OCI-LY3 (cell line): ENCODE data around the gene ALDH3A1.

Source experiments
- H2AFZ ChIP-seq: fragments of 200-600, 300-600 bp; shearing (Covaris generic); 2 replicates; pipeline ENCODE4 v1.6.0; 2014; ENCODE audit warnings: antibody characterized with exemption, low read depth, low read length
- H3K27ac ChIP-seq: fragments of 200-600, 300-600 bp; sonication (generic); 2 replicates; pipeline ENCODE4 v1.5.1; 2014; ENCODE audit warnings: mild to moderate bottlenecking, low read length, moderate library complexity, mixed read lengths
- H3K27me3 ChIP-seq: fragments of 200-600, 300-600 bp; sonication (generic); 2 replicates; pipeline ENCODE4 v1.6.1; 2014; ENCODE audit warnings: low read depth, low read length, mixed read lengths
- H3K36me3 ChIP-seq: fragments of 200-600, 300-600 bp; sonication (generic); replicated peaks from 2 replicates; pipeline ENCODE3; 2014; ENCODE audit warnings: low read depth, low read length, mixed read lengths
- H3K4me1 ChIP-seq: fragments of 300-600, 200-600 bp; sonication (generic); 2 replicates; pipeline ENCODE4 v1.6.1; 2014; ENCODE audit warnings: low read length, mixed read lengths
- H3K4me2 ChIP-seq: fragments of 200-600, 300-600 bp; sonication (generic); 2 replicates; pipeline ENCODE4 v1.6.1; 2014; ENCODE audit warnings: low read length, mixed read lengths
- H3K4me3 ChIP-seq: fragments of 300-600, 200-600 bp; sonication (generic); 2 replicates; pipeline ENCODE4 v1.5.1; 2014; ENCODE audit warnings: antibody characterized with exemption, mild to moderate bottlenecking, low read length, moderate library complexity
- H3K79me2 ChIP-seq: fragments of 300-600, 200-600 bp; shearing (Covaris generic); 2 replicates; pipeline ENCODE4 v1.6.1; 2014; ENCODE audit warnings: mild to moderate bottlenecking, low read length, mixed read lengths
- H3K9ac ChIP-seq: fragments of 300-600, 200-600 bp; shearing (Covaris generic); 2 replicates; pipeline ENCODE4 v1.6.0; 2014; ENCODE audit warnings: mild to moderate bottlenecking, low read length, moderate library complexity
- H3K9me3 ChIP-seq: fragments of 200-600, 300-600 bp; shearing (Covaris generic); 2 replicates; pipeline ENCODE4 v1.6.1; 2014; ENCODE audit warnings: low read length, mixed read lengths; ENCODE audit not compliant: insufficient read depth
- H4K20me1 ChIP-seq: fragments of 200-600, 300-600 bp; sonication (generic); 2 replicates; pipeline ENCODE4 v1.6.1; 2016; ENCODE audit warnings: low read length, mixed read lengths; ENCODE audit not compliant: insufficient read depth
- CTCF ChIP-seq: fragments of 200-600, 300-600 bp; sonication (generic); IDR thresholded peaks from 2 replicates; pipeline ENCODE4 v1.5.1; 2014; ENCODE audit warnings: antibody characterized with exemption, low read length, low read depth
- EZH2phosphoT487 ChIP-seq: fragments of 200-600 bp; shearing (Covaris generic); IDR thresholded peaks from 2 replicates; pipeline ENCODE4 v1.6.1; 2018; ENCODE audit warnings: antibody characterized with exemption, mixed run types, low read depth

The ALDH3A1 gene

DNA sequence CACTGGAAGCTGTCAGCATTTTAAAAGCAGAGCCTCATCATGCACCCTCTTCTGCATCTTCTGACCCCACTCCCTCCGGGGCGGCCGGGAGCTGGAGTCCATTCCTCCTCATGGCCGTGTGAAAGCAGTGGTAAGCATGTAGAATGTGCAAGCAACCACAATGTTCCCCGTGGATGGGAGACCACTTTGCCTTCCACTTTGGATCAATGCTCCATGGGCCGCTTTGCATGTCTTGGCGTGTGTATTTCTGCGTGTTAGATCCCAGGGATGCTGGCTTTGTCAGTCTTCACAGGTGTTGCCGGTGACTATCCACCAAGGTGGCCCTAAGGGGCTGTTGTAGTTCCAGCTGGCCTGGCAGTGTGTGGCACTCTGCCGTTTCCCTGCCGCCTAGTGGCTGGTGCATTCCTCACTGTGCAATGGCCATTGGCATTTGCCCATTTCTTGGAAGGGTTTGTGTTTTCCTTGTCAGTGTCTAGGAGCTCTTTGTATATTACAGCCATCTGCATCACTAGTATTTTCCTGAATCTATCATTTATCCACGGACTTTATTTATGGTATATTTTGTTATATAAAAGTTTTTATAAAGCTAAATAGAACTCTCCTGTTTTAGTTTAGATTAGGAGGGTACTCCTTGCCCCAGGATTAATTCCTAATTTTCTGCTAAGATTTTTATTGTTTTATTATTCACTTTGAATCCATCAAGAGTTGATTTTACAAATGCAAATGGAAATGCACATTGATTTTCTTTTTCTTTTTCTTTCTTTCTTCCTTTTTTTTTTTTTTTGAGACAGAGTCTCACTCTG, 5.8 kb upstream of the ALDH3A1 start:
- H3K4me1 ChIP-seq, result peaks cover 43% of the 10 kb centered on the region
- no peaks in the 10 kb centered on the region for H4K20me1 ChIP-seq
- no peaks in the 10 kb centered on the region for H3K27me3 ChIP-seq
- H3K36me3 ChIP-seq, result no peaks in the 10 kb centered on the region
- peak overlapping the region; percentile 97 for H3K27ac ChIP-seq
- H3K9ac ChIP-seq, result peak overlapping the region; percentile 27
- no peak overlapping the region for H3K4me3 ChIP-seq
- no peaks in the 10 kb centered on the region for H3K79me2 ChIP-seq
- H3K9me3 ChIP-seq, result no peaks in the 10 kb centered on the region
- peak; percentile 33 for TF ChIP-seq CTCF
- no peak for TF ChIP-seq EZH2phosphoT487
- H3K4me2 ChIP-seq, result peak overlapping the region; percentile 72
- no peak overlapping the region for H2AFZ ChIP-seq

DNA sequence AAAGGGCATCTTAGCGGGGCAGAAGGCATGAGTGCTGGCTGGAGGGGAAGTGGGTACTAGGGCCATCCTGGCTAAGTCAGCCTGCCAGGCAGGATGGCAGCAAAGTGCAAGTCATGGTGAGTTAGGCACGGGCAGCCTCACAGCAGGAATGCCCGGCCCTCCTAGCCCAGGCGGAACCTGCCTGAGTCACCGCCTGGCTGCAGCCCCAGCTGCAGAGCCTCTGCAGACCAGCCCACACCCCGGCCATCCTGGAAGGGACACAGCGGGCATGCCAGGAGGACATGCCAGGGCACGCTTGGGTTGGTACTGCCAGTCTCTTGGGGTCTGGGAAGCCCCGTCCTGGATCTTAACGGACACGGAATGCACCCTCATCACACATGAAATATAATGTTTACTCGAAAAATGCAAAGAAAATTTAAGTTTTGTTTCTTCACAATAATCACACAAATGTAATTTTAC, 5.0 kb upstream of the ALDH3A1 start:
- H3K27ac ChIP-seq, result no peak overlapping the region
- TF ChIP-seq EZH2phosphoT487 (no peak), CTCF (no peak)
- no peak overlapping the region for H3K9ac ChIP-seq
- H3K4me2 ChIP-seq, result peak overlapping the region; percentile 72; the same call in 1 of the 2 replicates
- no peaks in the 10 kb centered on the region for H3K36me3 ChIP-seq
- H3K4me3 ChIP-seq, result no peak overlapping the region
- H2AFZ ChIP-seq, result no peak overlapping the region
- no peaks in the 10 kb centered on the region for H3K79me2 ChIP-seq
- H4K20me1 ChIP-seq, result no peaks in the 10 kb centered on the region
- H3K4me1 ChIP-seq, result peaks cover 43% of the 10 kb centered on the region
- no peaks in the 10 kb centered on the region for H3K27me3 ChIP-seq
- H3K9me3 ChIP-seq, result no peaks in the 10 kb centered on the region

GRCh38 chr17:19752216-19753050, 4.3 kb upstream of the ALDH3A1 start:
- Histone ChIP-seq H3K36me3 (no peaks in the 10 kb centered on the region), H3K4me3 (no peak overlapping the region), H3K79me2 (no peaks in the 10 kb centered on the region), H4K20me1 (no peaks in the 10 kb centered on the region), H3K4me2 (no peak overlapping the region), H3K27me3 (no peaks in the 10 kb centered on the region), H2AFZ (no peak overlapping the region), H3K4me1 (peaks cover 43% of the 10 kb centered on the region), H3K27ac (no peak overlapping the region), H3K9me3 (no peaks in the 10 kb centered on the region), H3K9ac (no peak overlapping the region)
- TF ChIP-seq EZH2phosphoT487, result no peak
- no peak for TF ChIP-seq CTCF

GRCh38 chr17:19750835-19751234, 2.7 kb upstream of the ALDH3A1 start:
- Histone ChIP-seq H3K9me3 (no peaks in the 10 kb centered on the region), H3K27me3 (no peaks in the 10 kb centered on the region), H3K4me2 (no peak overlapping the region), H4K20me1 (no peaks in the 10 kb centered on the region), H3K79me2 (no peaks in the 10 kb centered on the region), H3K4me3 (no peak overlapping the region), H3K36me3 (no peaks in the 10 kb centered on the region), H2AFZ (no peak overlapping the region), H3K4me1 (peaks cover 28% of the 10 kb centered on the region), H3K27ac (no peak overlapping the region), H3K9ac (no peak overlapping the region)
- TF ChIP-seq EZH2phosphoT487 (no peak), CTCF (no peak)
